ENCODE measurements around the gene DDIT4. TPM values are rescaled to one million over a fixed set of nuclear protein-coding genes. Genes with fewer than 3 reads are reported as not detected.

The DDIT4 gene
- total and polyA plus RNA-seq, 9 of the 15 experiments (the other 6 are each of a cell fraction or from before 2014, with no cell fraction given) = 8.2 to 675 (median 159) TPM

DNA sequence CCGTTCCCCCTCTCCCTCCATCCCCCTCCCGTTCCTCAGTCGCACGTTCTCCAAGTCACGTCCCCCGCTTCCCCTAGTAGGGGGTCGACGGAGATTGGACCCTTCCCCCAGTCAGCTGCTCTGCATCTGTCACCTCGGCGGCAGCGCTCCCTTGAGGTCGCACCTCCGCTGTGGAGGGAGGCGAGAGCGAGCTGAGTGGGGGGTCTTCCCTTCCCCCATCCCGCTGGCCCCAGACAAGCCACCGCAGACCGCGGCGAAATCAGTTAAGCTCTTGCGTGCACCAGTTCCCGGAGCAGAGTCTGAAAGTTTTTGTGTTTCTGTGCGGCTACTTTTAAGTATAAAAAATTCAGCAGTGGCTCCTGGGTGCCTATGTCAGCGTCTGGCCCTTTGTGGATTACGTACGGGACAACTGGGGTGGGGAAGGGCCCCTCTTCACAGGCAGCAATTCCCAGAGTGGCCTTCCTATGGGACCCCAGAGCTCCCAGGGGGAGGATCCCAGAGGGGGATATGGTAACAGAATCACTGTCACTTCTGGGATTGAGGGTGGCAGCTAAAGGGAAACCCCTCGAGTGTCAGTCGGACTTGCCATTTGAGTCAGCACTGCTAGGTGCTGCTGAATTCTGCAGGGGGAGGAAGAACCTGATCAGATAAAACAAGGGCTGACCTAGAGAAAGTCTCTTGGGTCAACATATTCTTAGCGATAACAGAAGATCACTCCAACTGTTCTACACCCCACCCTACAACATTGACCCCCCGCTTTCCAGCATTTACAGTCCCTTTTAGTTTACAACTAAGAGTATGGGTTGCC lies 12.5 kb upstream of the DDIT4 start (continued):
- TF ChIP-seq ZNF212 (CRISPR knock-in tag; IDR thresholded peaks at IDR 0.05) (no peak), MTF1 (CRISPR knock-in tag; IDR thresholded peaks at IDR 0.05; ENCODE audit: borderline replicate concordance) (peak; percentile 56; the same call in 1 of the 2 replicates), PML (IDR thresholded peaks at IDR 0.05; ENCODE audit: low read length) (0 out of 2 replicates have a peak, but pooled peaks have one; percentile 45), ZNF134 (CRISPR knock-in tag; conservative IDR thresholded peaks at IDR 0.05) (0 out of 2 replicates have a peak, but pooled peaks have one; percentile 44), SMARCC2 (IDR thresholded peaks at IDR 0.05; ENCODE audit: low read depth) (peak; percentile 55; the same call in 1 of the 2 replicates), ZNF263 (CRISPR knock-in tag; IDR thresholded peaks at IDR 0.05; ENCODE audit: borderline replicate concordance) (peak; percentile 67; the same call in 1 of the 2 replicates), TSC22D4 (tag; IDR thresholded peaks at IDR 0.05) (no peak), MCM5 (IDR thresholded peaks at IDR 0.05; ENCODE audit: low read depth) (no peak), MTA1 (IDR thresholded peaks at IDR 0.05; ENCODE audit: borderline replicate concordance) (peak; percentile 66), ZNF143 (CRISPR knock-in tag; IDR thresholded peaks at IDR 0.05) (0 out of 2 replicates have a peak, but pooled peaks have one; percentile 12), TFAM (CRISPR knock-in tag; conservative IDR thresholded peaks at IDR 0.05) (no peak), XRCC3 (IDR thresholded peaks at IDR 0.05) (no peak), MIER1 (IDR thresholded peaks at IDR 0.05; ENCODE audit: low read depth) (peak; percentile 51; the same call in 1 of the 2 replicates), ZNF76 (CRISPR knock-in tag; IDR thresholded peaks at IDR 0.05; ENCODE audit: borderline replicate concordance) (peak; percentile 57; the same call in 1 of the 2 replicates), BRCA1 (IDR thresholded peaks at IDR 0.05) (no peak), BRCA1 (CRISPR knock-in tag; IDR thresholded peaks at IDR 0.05) (no peak), MBD2 (IDR thresholded peaks at IDR 0.05; ENCODE audit: borderline replicate concordance, low read depth) (0 out of 2 replicates have a peak, but pooled peaks have one; percentile 3), NCOR1 (IDR thresholded peaks at IDR 0.05) (peak; percentile 55; the same call in 1 of the 2 replicates), ZNF586 (CRISPR knock-in tag; conservative IDR thresholded peaks at IDR 0.05) (peak; percentile 36; the same call in 1 of the 2 replicates), ZNF146 (CRISPR knock-in tag; IDR thresholded peaks at IDR 0.05; ENCODE audit: unreplicated experiment) (no peak)
- TF ChIP-seq, protein P1, sequence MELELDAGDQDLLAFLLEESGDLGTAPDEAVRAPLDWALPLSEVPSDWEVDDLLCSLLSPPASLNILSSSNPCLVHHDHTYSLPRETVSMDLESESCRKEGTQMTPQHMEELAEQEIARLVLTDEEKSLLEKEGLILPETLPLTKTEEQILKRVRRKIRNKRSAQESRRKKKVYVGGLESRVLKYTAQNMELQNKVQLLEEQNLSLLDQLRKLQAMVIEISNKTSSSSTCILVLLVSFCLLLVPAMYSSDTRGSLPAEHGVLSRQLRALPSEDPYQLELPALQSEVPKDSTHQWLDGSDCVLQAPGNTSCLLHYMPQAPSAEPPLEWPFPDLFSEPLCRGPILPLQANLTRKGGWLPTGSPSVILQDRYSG (tag; conservative IDR thresholded peaks at IDR 0.05; ENCODE audit: low read depth) = 0 out of 2 replicates have a peak, but pooled peaks have one; percentile 14
- TF ChIP-seq, protein P2, sequence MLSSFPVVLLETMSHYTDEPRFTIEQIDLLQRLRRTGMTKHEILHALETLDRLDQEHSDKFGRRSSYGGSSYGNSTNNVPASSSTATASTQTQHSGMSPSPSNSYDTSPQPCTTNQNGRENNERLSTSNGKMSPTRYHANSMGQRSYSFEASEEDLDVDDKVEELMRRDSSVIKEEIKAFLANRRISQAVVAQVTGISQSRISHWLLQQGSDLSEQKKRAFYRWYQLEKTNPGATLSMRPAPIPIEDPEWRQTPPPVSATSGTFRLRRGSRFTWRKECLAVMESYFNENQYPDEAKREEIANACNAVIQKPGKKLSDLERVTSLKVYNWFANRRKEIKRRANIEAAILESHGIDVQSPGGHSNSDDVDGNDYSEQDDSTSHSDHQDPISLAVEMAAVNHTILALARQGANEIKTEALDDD (IDR thresholded peaks at IDR 0.05) = peak; percentile 83
- TF ChIP-seq, protein P3, sequence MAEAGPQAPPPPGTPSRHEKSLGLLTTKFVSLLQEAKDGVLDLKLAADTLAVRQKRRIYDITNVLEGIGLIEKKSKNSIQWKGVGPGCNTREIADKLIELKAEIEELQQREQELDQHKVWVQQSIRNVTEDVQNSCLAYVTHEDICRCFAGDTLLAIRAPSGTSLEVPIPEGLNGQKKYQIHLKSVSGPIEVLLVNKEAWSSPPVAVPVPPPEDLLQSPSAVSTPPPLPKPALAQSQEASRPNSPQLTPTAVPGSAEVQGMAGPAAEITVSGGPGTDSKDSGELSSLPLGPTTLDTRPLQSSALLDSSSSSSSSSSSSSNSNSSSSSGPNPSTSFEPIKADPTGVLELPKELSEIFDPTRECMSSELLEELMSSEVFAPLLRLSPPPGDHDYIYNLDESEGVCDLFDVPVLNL (CRISPR knock-in tag; IDR thresholded peaks at IDR 0.05; ENCODE audit: low read depth) = 0 out of 2 replicates have a peak, but pooled peaks have one; percentile 6
- TF ChIP-seq, protein P4, sequence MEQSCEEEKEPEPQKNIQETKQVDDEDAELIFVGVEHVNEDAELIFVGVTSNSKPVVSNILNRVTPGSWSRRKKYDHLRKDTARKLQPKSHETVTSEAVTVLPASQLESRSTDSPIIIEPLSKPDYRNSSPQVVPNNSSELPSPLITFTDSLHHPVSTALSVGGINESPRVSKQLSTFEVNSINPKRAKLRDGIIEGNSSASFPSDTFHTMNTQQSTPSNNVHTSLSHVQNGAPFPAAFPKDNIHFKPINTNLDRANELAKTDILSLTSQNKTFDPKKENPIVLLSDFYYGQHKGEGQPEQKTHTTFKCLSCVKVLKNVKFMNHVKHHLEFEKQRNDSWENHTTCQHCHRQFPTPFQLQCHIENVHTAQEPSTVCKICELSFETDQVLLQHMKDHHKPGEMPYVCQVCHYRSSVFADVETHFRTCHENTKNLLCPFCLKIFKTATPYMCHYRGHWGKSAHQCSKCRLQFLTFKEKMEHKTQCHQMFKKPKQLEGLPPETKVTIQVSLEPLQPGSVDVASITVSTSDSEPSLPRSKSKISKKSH (CRISPR knock-in tag; IDR thresholded peaks at IDR 0.05) = no peak
- TF ChIP-seq, protein P5, sequence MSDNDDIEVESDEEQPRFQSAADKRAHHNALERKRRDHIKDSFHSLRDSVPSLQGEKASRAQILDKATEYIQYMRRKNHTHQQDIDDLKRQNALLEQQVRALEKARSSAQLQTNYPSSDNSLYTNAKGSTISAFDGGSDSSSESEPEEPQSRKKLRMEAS (CRISPR knock-in tag; IDR thresholded peaks at IDR 0.05) = peak; percentile 44; the same call in 1 of the 2 replicates
